Measurements from ENCODE around the gene ODF2.

The ODF2 gene

GRCh38 chr9:128482186-128482585 is 26.4 kb downstream of the ODF2 start:
- no peak for DNase-seq (ENCODE audit: low read depth)
- TF ChIP-seq CTCF (IDR thresholded peaks at IDR 0.05; ENCODE audit: control insufficient read depth, insufficient read depth, low read depth, low read length, missing control alignments), result no peak
- H3K4me3 ChIP-seq (ENCODE audit: control insufficient read depth, low read depth, low read length), result no peak overlapping the region

- no peak for TF ChIP-seq CTCF (IDR thresholded peaks at IDR 0.05; ENCODE audit: control insufficient read depth, insufficient read depth, low read depth, low read length, missing control alignments)
- H3K4me3 ChIP-seq (ENCODE audit: control insufficient read depth, low read depth, low read length), result no peak overlapping the region
- DNase-seq (ENCODE audit: low read depth), result no peak
Observed at GRCh38 chr9:128484686-128485413, 29.0 kb downstream of the ODF2 start.

DNA sequence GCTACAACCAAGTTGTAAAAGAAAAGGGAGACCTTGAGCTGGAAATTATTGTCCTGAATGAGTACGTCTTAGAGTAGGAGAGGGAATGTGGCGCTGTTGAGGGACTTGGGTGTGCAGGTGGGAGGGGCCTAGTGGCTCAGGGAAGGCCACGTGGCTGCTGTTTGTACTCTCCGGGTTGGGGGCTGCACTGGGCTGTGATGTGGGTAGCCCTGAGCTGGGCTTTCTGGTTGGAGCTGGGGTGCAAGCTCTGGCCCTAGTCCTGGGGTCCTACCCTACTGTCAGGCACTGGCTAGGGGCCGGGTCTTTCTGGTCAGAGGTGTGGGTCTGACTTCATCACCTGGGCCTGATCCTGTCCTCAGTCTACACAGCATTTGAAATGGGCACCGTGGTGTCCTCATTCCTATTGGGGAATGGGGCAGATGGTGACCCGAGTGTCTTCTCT is 29.6 kb downstream of the ODF2 start:
- DNase-seq (ENCODE audit: low read depth), result no peak
- no peak overlapping the region for H3K4me3 ChIP-seq (ENCODE audit: control insufficient read depth, low read depth, low read length)
- TF ChIP-seq CTCF (IDR thresholded peaks at IDR 0.05; ENCODE audit: control insufficient read depth, insufficient read depth, low read depth, low read length, missing control alignments), result no peak

DNA sequence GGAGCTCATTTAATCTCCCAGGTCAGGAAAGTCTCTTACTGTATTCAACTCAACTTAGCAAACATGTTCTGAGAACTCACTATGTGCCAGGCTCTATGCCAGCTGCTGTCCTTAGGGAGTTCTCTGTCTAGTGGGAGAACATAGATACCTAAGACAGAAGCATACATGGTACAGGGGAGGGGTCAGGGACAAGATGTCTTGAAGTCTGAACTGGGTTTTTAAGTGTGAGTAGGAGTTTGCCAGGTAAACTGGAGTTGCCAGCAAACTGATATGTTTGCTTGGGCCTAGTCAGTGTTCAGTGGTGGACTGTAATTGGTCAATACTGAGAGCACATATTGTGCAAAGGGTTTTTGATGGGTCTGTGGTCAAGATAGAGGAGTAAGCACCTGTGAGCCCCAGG is 30.4 kb downstream of the ODF2 start:
- H3K4me3 ChIP-seq (ENCODE audit: control insufficient read depth, low read depth, low read length), result no peak overlapping the region
- no peak for TF ChIP-seq CTCF (IDR thresholded peaks at IDR 0.05; ENCODE audit: control insufficient read depth, insufficient read depth, low read depth, low read length, missing control alignments)
- no peak for DNase-seq (ENCODE audit: low read depth)

DNA sequence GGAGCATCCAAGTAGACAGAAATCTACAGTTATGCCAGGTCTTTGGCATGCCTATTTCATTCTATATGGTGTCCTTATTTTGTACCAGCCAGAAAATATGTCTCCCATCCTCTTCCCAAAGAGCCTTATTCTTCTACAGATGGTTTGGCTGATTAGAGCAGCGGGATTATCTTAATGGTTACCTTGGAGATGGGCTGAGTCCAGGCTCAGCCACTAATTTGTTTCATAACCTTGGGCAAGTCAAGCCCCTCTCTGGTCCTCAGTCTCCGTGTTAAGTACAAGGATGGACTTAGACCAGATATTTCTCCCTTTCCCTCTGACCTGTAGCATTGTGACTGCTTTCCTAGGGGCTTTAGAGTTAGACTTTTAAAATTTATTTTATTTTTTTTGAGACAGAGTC is 37.6 kb downstream of the ODF2 start:
- TF ChIP-seq CTCF (IDR thresholded peaks at IDR 0.05; ENCODE audit: control insufficient read depth, insufficient read depth, low read depth, low read length, missing control alignments), result no peak
- DNase-seq (ENCODE audit: low read depth), result no peak
- H3K4me3 ChIP-seq (ENCODE audit: control insufficient read depth, low read depth, low read length), result no peak overlapping the region

DNA sequence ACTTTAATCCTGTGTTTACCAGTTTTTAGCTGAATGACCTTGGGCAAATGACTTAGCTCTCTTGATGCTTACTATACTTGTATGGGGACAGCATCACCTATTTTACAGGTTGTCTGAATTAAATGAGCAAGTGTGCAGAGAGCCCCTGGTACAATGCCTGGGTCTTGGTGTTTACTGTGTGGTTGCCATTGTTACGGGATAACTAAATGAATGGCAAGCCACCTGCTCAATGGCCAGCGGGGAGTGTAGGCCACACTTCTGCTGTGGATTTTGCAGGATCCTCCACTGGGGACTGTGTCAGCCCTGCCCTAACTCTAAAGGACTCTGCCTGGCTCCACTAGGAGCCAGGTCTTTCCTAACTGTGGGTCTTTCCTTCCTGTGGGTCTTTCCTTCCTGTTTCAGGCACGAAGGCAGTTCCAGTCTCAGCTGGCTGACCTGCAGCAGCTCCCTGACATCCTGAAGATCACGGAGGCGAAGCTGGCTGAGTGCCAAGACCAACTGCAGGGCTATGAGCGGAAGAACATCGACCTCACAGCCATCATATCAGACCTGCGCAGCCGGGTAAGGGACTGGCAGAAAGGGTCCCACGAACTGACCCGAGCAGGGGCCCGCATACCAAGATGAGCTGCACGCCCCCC is 38.4 kb downstream of the ODF2 start:
- TF ChIP-seq CTCF (IDR thresholded peaks at IDR 0.05; ENCODE audit: control insufficient read depth, insufficient read depth, low read depth, low read length, missing control alignments), result no peak
- no peak for DNase-seq (ENCODE audit: low read depth)
- H3K4me3 ChIP-seq (ENCODE audit: control insufficient read depth, low read depth, low read length), result no peak overlapping the region

Data from AG09309 (cell line).